ENCODE data around the gene TMEM266. TPM values are rescaled to one million over a fixed set of nuclear protein-coding genes. Genes with fewer than 3 reads are reported as not detected.

Gene TMEM266
- total RNA-seq, 2 donors from 2014 or later: 0.15 TPM; not detected in 1

DNA sequence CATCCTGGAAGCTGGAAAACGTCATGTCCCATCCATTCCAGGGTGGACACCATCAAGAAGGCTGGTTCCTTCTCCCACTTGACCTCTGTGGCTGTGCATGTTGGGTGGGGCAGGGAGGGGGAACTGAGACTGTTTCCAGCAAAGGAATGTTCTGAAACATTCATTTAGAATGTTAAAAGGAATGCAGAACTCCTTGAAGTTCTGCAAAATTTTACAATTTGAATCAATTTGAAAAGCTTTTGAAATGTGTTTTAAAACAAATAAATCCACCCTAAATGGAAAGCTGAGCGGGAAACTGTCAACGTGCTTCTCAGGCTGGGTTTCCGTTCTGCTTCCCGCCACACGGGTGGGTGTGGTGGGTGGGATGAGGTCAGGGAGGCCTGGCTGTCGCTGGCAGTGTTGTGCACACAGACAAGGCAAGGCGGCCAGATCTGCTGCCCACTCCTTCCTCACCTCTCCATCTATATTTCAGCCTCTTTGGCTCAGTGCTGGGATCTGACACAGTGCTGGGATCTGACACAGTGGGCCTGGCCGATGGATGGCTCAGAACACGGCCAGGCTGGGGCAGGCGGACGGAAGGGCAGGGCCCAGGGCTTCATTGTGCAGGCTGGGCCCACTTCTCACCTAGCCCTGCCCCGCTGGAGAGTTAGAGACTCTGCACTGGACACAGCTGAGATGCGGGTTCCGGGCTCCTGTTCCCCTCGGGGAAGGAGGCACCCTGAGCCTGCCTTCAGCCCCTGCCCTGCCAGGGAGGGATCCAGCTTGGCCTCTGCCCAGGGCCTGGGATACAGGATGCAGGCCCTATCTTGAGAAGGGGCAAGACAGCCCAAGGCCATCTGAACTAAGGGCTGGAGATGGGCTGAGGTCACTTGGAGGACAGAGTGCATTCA is 110.4 kb downstream of the TMEM266 start:
- Mint-ChIP-seq H3K27ac (no peak overlapping the region), H3K9me3 (no peaks in the 10 kb centered on the region), H3K27me3 (no peaks in the 10 kb centered on the region), H3K4me1 (no peaks in the 10 kb centered on the region), H3K4me3 (no peak overlapping the region), H3K36me3 (ENCODE audit: low read depth) (no peaks in the 10 kb centered on the region)
- ATAC-seq (replicated peaks): no peak

DNA sequence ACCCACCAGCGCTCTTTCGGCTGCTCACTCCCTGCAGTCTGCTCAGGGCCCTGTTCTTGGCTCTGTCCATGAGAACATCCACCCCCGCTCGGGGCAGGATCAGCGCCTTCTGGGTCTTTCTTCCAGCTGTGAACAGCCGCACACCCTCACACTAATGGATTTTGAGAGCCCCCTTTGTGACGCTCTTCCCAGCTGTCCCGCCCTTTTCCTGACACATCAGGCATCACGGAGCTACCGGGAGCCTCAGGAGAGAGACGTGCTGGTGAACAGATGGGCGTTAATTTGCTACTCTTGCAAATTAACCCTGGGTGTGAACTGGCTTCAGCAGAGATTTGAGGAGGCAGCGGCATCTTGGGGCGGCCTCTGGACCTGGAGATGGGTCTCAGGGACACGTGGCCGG is 113.0 kb downstream of the TMEM266 start:
- Mint-ChIP-seq H3K9me3 (no peaks in the 10 kb centered on the region), H3K4me3 (no peak overlapping the region), H3K27ac (no peak overlapping the region), H3K4me1 (no peaks in the 10 kb centered on the region), H3K27me3 (peaks cover 11% of the 10 kb centered on the region), H3K36me3 (ENCODE audit: low read depth) (no peaks in the 10 kb centered on the region)
- no peak for ATAC-seq (replicated peaks)

DNA sequence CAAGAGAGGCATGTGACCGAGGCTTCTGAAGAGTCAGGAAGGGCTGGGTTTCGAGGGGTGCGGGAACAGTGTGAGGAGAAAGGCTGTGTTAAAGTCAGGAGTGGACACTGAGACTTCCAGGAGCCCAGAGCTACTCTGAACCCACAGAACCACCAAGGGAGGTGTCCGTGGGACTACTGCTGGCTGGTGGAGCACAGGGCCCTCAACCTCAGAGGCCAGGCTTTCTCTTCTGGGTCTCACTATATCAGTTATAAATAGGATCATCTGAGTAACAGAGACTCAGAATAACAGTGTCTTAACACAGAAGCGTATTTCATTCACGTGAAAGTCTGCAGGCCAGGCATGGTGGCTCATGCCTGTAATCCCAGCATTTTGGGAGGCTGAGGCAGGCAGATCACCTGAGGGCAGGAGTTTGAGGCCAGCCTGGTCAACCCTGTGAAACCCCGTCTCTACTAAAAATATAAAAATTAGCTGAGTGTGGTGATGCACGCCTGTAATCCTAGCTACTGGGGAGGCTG is 113.6 kb downstream of the TMEM266 start:
- no peak for ATAC-seq (replicated peaks)

DNA sequence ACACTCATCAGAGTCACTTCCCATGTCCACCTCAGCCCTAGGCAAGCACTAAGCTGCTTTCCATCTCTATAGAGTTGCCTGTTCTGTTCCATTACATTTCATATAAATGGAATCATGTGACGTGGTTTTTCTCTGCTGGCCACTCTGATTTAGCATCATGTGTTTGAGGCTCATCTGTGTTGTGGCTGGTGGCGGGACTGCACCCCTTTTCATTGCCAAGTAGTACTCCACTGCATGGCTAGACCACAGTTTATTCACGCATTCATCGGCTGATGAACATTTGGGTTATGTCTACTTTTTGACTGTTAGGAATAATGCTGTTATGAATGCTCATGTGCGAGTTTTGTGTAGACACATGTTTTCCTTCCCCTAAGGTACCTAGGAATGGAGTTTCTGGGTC is 114.9 kb downstream of the TMEM266 start:
- no peak for ATAC-seq (replicated peaks)
- H3K9me3 Mint-ChIP-seq: no peaks in the 10 kb centered on the region
- H3K4me3 Mint-ChIP-seq: no peak overlapping the region
- H3K4me1 Mint-ChIP-seq: no peaks in the 10 kb centered on the region
- H3K27me3 Mint-ChIP-seq: peaks cover 21% of the 10 kb centered on the region
- H3K36me3 Mint-ChIP-seq (ENCODE audit: low read depth): no peaks in the 10 kb centered on the region
- no peak overlapping the region for H3K27ac Mint-ChIP-seq

More for the DNA sequence above, 113.6 kb downstream of the TMEM266 start:
- Mint-ChIP-seq H3K4me1 (no peaks in the 10 kb centered on the region), H3K36me3 (ENCODE audit: low read depth) (no peaks in the 10 kb centered on the region), H3K9me3 (no peaks in the 10 kb centered on the region), H3K27ac (no peak overlapping the region), H3K4me3 (no peak overlapping the region), H3K27me3 (peaks cover 15% of the 10 kb centered on the region)

DNA sequence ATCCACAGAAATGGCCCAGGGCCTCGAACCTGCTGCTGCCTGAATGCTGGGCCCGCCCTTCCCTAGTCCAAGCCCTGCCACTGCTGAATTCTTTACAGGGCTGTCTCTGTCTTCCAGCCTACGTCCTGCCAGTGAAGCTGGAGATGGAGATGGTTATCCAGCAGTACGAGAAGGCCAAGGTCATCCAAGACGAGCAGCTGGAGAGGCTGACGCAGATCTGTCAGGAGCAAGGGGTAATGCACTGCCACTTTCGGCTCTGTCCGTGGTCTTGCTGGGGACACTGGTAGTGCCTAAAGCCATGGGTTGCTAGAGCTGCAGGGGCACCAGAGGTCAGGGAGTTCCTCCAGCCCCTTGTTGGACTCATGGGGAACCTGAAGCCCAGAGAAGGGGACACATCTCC is 115.7 kb downstream of the TMEM266 start:
- no peak overlapping the region for H3K4me3 Mint-ChIP-seq
- H3K27me3 Mint-ChIP-seq: peaks cover 21% of the 10 kb centered on the region
- H3K4me1 Mint-ChIP-seq: no peaks in the 10 kb centered on the region
- H3K9me3 Mint-ChIP-seq: no peaks in the 10 kb centered on the region
- no peak for ATAC-seq (replicated peaks)
- H3K27ac Mint-ChIP-seq: no peak overlapping the region
- H3K36me3 Mint-ChIP-seq (ENCODE audit: low read depth): no peaks in the 10 kb centered on the region

DNA sequence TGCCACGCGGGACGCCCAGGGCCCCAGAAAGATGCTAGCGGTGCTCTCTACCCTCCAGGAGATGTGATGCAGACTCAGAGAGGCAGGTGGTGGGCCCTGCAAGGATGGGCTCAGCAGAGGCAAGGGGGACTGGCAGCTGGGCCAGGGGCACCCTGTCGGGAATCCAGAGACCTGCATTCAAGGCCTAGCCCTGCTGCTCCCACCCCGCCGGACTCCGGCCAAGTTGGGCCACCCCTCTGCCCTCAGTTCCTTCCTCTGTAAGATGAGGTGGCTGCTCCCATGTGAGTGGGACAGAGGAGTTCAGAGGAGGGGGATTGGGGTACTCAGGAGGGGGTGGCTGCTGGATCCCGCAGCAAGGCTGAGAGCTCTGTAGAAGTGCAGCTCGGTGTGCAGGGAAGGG is 116.3 kb downstream of the TMEM266 start:
- H3K36me3 Mint-ChIP-seq (ENCODE audit: low read depth): no peaks in the 10 kb centered on the region
- H3K9me3 Mint-ChIP-seq: no peaks in the 10 kb centered on the region
- H3K27me3 Mint-ChIP-seq: peaks cover 21% of the 10 kb centered on the region
- no peak for ATAC-seq (replicated peaks)
- no peaks in the 10 kb centered on the region for H3K4me1 Mint-ChIP-seq
- no peak overlapping the region for H3K4me3 Mint-ChIP-seq
- no peak overlapping the region for H3K27ac Mint-ChIP-seq

DNA sequence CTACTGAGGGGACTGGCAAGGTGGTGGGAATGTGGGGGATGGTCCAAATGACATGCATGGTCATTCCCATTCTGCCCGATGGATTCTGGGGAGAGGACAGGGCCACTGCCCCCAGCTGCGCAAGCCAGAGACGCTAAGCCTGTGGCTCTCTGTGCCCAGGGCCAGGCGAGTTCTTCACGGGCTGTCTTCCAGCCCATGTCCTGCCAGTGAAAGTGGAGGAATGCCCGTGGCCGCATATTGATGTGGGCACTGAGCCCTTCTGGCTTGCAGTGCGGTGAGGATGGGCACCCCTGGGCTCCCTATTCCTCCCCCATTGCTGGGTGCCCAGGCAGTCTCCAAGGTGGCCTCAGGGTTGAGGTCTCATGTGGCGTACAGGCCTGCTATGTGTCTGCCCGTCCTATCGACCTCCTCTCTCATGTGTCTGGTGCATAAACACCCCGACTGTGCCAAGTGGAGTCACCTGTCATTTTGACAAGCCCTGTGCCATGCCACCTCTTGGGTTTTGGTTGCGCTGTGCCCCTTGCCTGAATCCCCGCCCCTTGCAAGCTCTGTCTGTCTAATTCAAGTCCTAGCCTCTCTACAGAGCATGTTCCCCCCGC is 116.8 kb downstream of the TMEM266 start:
- peaks cover 25% of the 10 kb centered on the region for H3K27me3 Mint-ChIP-seq
- no peak for ATAC-seq (replicated peaks)
- no peaks in the 10 kb centered on the region for H3K36me3 Mint-ChIP-seq (ENCODE audit: low read depth)
- H3K4me1 Mint-ChIP-seq: peaks cover 4% of the 10 kb centered on the region
- H3K27ac Mint-ChIP-seq: no peak overlapping the region
- no peak overlapping the region for H3K4me3 Mint-ChIP-seq
- no peaks in the 10 kb centered on the region for H3K9me3 Mint-ChIP-seq

DNA sequence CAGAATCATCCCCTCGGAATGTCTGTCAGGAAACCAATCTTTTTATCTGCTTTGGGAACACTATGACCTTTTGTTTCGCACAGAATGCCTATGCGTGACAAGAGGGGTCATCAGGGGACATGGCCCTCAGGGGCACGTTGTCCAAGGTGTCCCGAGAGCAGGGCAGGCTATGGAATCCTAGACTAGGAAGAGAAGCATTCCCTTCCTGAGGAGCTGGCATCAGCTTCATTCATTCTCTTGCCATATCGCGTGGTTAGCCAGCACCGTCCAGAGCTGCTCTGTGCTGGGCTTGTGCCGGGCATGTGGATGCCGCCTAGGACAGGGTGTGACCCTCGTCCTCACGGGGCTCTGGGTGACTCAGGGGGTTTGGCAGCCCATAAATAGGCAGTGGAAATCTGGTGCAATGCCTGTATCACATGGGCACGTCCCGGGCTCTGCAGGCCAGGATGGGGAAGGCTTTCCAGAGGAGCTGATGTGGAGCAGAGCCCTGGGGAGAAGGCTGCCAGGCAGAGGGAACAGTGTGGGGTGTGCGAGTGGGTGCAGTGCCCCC is 117.8 kb downstream of the TMEM266 start:
- Mint-ChIP-seq H3K4me1 (peaks cover 9% of the 10 kb centered on the region), H3K9me3 (no peaks in the 10 kb centered on the region), H3K36me3 (ENCODE audit: low read depth) (no peaks in the 10 kb centered on the region), H3K27ac (no peak overlapping the region), H3K27me3 (peaks cover 25% of the 10 kb centered on the region), H3K4me3 (no peak overlapping the region)
- no peak for ATAC-seq (replicated peaks)

DNA sequence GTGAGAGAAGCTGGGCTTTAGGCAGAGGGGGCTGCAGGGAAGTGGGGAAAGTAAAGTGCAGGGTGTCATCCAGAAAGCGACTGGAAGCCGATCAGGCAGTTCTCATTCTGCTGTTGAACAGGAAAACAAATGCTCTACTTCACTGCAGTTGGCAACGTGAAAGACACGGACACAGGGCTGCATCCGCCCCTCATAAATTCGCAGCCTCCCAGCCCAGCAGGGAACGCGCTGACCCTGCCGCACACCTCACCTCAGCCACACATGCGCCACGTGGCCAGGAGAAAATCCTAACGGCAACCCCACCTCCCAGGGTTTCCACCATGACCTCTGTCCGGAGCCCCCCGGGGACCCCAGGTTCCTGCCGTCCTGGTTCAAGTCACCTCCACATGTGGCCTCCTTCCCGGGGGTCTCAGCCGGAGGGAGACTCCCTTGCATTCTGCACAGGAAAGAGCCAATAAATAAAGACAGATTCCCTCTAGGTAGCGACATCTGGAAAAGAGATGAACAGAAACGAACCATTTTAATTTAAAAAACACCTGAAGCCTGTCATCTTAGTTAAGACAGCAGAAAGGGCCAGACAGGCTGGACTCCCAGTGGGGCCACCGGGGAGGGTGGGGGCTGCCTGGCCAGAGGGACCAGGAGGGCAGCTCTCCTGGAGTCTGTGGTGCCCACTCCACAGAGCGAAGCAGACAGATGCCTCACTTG is 118.7 kb downstream of the TMEM266 start:
- peaks cover 25% of the 10 kb centered on the region for H3K27me3 Mint-ChIP-seq
- no peaks in the 10 kb centered on the region for H3K9me3 Mint-ChIP-seq
- no peak overlapping the region for H3K27ac Mint-ChIP-seq
- ATAC-seq (replicated peaks): no peak
- no peak overlapping the region for H3K4me3 Mint-ChIP-seq
- H3K4me1 Mint-ChIP-seq: peaks cover 9% of the 10 kb centered on the region
- no peaks in the 10 kb centered on the region for H3K36me3 Mint-ChIP-seq (ENCODE audit: low read depth)

DNA sequence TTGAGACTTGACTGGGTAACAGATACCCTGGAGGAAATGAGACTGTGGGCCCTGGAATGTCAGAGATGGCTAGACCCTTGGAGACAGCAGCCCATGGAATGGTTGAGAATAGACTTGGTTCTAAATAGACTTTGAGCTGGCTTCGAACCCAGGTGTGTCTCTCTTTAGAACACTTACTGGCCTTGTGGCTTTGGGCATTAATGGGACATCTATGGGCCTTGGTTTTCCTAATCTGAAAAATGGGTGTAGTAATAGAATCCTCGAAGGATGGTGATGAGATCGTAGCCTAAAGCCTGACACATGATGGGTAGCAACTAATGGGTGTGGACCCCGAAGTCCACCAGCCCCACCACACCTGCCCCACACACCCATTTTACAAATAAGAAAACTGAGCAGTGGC is 119.2 kb downstream of the TMEM266 start:
- Mint-ChIP-seq H3K4me3 (no peak overlapping the region), H3K27me3 (peaks cover 25% of the 10 kb centered on the region), H3K36me3 (ENCODE audit: low read depth) (no peaks in the 10 kb centered on the region), H3K4me1 (peaks cover 9% of the 10 kb centered on the region), H3K27ac (no peak overlapping the region), H3K9me3 (no peaks in the 10 kb centered on the region)
- ATAC-seq (replicated peaks): no peak

DNA sequence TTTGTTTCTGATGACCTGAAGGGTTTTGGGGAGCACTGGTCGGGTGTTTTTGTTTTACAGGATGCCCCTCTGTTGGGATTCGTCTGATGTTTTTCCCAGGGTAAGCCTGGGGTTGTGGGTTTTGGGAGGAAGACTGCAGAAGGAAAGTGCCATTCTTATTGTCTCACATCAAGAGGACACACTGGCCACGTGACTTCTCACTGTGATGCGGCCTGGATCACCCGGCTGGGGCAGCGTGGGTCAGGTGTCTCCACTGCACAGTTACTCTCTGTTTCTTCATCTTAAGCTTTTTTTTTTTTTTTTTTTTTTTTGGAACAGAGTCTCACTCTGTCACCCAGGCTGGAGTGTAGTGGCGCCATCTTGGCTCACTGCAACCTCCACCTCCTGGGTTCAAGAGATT is 120.5 kb downstream of the TMEM266 start:
- Mint-ChIP-seq H3K27ac (no peak overlapping the region), H3K27me3 (peaks cover 29% of the 10 kb centered on the region), H3K4me3 (no peak overlapping the region), H3K4me1 (peaks cover 9% of the 10 kb centered on the region), H3K9me3 (no peaks in the 10 kb centered on the region), H3K36me3 (ENCODE audit: low read depth) (no peaks in the 10 kb centered on the region)
- ATAC-seq (replicated peaks): no peak

DNA sequence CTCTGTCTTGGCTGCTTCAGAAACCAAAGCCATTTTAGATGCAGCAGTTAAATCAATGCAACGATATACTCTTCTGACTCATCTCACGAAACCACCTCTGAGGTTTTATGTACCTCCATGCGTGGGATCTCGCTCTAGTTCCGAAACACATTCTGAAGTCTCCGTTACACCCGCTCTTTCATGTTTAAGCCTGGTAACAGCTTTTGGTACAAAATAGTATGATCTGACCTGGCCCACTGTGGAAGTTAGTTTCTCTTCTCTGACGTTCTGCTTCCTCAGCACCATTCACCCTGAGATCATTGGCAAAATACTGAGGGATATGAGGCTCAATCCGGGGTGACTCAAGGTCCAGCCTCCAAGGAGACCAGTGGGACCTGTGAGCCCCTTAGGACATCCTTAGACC is 121.9 kb downstream of the TMEM266 start:
- Mint-ChIP-seq H3K9me3 (no peaks in the 10 kb centered on the region), H3K4me1 (peaks cover 13% of the 10 kb centered on the region), H3K4me3 (peak overlapping the region; percentile 57), H3K36me3 (ENCODE audit: low read depth) (no peaks in the 10 kb centered on the region), H3K27ac (peak overlapping the region; percentile 85), H3K27me3 (peaks cover 35% of the 10 kb centered on the region)
- peak; percentile 94 for ATAC-seq (replicated peaks)

DNA sequence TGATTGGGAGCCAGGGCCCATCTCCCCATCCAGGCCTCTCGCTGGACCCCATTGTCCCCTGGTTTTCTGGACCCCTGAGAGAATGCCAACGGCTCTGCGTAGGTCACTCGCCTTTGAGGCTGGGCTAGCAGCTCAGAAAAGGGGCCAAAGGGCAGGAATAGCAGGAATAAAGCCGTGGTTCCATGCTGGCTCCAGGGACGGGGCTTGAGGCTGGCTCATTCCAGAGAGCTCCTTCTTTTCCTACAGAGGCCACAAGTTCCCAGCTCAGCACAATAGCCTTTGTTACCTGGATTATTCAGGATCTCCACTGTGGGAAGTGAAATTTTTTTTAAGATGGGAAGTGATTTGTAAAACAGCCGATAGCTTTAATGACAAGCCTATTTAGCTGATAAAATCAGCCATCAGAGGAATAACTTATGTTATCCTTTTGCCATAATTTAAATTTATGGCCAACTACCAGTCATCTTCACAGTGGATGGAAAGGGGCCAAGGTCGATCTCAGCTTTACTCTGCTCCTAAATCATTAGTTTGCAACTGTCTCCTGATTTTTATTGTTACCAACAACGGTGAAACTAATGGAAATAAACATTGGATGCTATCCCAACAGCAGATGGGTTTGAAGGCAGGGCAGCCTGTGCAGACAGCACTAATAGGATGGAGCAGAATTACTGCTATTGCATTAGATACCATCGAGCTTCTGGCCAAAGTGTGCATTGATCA is 124.3 kb downstream of the TMEM266 start:
- H3K27me3 Mint-ChIP-seq: peaks cover 24% of the 10 kb centered on the region
- no peaks in the 10 kb centered on the region for H3K9me3 Mint-ChIP-seq
- peaks cover 13% of the 10 kb centered on the region for H3K4me1 Mint-ChIP-seq
- no peak overlapping the region for H3K27ac Mint-ChIP-seq
- H3K36me3 Mint-ChIP-seq (ENCODE audit: low read depth): no peaks in the 10 kb centered on the region
- H3K4me3 Mint-ChIP-seq: no peak overlapping the region
- ATAC-seq (replicated peaks): no peak

DNA sequence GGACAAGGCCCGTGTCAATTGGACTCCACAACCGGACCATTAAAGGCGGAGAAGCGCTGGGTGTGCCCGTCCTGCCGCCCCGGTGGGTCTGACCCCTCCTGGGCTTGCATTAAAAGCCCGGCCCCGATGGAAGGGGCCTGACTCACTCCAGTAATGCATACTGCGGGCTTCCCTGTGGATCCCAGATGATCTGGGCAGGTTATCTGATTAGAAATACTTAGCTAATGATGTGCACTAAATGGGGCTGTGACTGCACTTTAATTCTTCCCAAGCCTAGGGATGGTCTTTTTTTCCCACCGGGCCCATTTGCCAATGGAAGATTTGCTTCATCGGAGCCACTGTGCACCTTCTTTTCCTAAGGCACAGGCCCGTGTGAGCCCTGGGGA is 124.9 kb downstream of the TMEM266 start:
- H3K4me3 Mint-ChIP-seq: no peak overlapping the region

More for the DNA sequence above, 124.9 kb downstream of the TMEM266 start:
- H3K36me3 Mint-ChIP-seq (ENCODE audit: low read depth): no peaks in the 10 kb centered on the region
- H3K27me3 Mint-ChIP-seq: peaks cover 24% of the 10 kb centered on the region
- H3K9me3 Mint-ChIP-seq: no peaks in the 10 kb centered on the region
- no peak overlapping the region for H3K27ac Mint-ChIP-seq
- no peak for ATAC-seq (replicated peaks)
- H3K4me1 Mint-ChIP-seq: peaks cover 13% of the 10 kb centered on the region

Measured in activated T-helper 17 cell treated with anti-CD3 and anti-CD28 coated beads, Interleukin-2, amount 50 U/mL, for 72 hours (primary cell).